ENCODE results near the gene PTPN7.
"Not testable (repeated sequence)": the region's sequence is repeated elsewhere in the genome, so short reads cannot be mapped to it uniquely, and the experiment has no call there.

The PTPN7 gene

DNA sequence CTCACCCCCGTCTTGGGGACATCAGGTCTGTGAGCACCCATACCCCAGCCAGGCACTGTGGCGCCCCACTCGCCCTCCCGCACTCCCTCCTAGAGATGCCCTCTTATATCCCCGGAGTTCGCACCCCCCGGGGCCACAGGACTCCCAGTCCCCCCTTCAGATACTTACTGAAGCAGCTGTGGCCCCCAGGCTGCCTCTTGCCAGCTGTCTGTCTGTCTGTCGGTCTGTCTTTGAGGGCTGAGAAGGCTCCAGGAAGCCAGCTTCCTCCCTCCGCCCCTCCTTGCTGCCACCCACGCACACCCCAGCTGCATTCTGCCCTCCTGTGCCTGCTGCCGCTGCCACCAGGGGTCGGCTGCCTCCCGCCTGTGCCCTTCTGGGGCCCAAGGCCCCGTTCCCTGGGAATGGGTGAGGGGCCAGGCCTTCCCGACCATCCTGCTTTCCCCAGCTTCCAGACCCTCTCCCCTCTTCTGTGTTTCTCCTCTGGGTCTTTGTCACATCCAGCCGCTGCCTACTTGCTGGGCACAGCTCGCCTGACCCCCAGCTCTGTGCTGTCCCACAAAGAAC, at the start of gene PTPN7:
Gene PTPN7, minus strand, starts transcription at position 226 of the 564 bp plus-strand sequence. CDS start 1,200 bp downstream, outside the sequence.
- peak; percentile 92 for DNase-seq

DNA sequence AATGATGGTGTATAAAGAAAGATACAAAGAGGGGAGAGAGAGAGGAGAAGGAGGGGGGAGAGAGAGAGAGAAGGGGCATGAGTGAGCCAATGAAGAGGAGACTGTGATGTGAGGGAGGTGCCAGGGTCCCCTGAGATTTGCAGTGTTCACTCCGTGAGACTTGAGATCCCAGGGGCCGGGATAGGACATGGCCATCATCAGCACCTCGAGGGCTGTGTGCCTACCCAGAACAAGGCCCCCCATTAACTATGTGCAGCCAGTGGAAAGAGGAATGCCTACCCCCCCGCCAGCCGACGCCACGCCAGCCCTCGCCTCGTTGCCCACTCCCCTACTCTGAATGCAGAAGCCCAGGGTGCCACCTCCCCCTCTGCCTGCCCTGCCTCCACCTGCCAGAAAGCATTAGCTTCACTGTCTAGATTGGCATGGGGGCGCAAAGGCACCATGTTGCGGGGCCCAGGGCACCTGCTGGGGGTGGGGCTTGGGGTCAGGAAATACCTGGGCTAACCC, 48.0 kb upstream of the PTPN7 start:
- DNase-seq: no peak

DNA sequence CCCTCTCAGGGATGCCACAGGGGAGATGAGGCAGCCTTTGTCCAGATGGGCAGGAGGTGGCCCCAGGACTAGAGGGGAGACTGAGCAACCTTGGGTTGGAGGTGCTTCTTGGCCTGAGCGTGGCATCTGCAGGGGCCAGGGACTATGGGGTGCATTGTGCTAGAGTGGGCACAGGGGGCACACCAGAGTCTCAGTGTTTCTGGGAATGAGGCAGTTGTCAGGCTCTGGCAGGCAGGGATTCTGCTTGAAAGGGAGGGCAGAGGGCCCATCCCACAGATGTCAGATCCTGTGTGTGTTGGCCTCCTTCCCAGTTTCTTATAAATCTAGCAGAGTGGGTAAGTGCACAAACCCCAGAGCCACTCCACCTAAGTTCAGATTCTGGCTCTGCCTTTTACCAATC, 46.9 kb upstream of the PTPN7 start:
- no peak for DNase-seq

DNA sequence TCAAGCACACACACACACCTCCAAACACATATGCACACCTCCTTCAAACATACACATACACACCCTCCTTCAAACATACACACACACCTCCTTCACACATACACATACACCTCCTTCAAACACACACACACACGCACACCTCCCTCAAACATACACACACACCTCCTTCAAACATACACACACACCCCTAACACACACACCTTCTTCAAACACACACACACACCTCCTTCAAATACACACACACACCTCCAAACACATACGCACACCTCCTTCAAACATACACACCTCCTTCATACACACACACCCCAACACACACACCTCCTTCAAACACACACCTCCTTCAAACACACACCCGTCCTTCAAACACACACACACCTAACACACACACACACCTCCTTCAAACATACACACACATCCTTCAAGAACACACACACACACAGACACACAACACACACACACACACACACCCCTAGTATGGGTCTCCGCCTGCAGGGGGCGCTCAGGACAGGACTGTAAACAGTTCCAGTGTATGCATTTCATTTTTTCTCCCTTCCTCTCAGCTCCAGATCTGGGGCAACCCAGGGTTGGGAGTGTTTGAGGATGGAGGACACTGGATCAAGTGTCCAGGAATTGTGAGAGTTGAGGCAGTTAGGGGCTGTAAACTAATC, 45.3 kb upstream of the PTPN7 start:
- peak; percentile 16 for DNase-seq

DNA sequence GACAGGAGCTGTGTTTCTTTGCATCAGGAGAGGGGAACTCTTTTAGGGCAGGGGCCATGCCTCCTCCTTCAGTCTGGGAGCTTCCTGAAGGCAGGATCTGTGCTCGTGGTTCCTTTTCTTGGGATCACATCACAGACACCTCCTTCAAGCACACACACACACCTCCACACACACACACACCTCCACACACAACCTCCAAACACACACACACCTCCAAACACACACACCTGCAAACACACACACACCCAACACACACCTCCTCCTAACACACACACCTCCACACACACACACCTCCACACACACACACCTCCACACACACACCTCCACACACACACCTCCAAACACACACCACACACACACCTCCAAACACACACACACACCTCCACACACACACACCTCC, 43.7 kb upstream of the PTPN7 start:
- no peak for DNase-seq

DNA sequence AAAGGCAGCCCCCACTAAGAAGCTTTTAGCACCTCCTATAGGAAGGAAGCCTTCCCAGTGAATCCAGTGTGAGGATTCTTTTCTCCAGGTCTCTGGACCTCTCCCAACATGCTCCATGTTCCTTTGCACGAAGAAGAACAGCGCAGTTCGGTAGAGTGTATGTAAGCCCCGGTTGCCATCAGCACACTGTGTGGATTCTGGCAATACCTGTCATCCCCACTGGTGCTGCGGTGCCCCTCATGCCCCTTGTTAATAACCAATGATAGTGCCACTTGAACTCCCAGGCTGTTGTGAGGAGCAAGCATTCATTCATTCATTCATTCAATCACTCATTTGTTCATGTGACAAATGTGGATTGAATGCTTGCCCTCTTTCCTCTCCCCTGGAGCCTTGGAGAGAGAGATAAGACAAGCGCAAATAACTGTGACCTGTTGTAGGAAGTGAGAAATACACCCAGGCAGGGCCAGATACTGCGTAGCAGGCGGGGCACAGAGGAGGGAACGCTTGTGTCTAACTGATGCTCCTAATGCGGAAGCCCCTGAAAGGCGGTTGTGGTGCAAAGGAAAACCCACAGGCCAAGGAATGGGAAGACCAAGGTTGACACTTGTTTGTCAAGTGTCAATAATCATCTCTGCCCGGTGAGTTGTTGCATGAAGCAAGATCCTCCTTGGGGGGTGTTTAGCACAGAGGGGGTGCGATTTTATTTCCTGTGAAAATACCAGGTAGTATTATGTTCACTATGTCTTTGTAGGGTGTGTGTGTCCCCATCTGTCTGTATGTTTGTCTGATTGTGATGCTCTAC, 43.0 kb upstream of the PTPN7 start:
- DNase-seq: no peak

DNA sequence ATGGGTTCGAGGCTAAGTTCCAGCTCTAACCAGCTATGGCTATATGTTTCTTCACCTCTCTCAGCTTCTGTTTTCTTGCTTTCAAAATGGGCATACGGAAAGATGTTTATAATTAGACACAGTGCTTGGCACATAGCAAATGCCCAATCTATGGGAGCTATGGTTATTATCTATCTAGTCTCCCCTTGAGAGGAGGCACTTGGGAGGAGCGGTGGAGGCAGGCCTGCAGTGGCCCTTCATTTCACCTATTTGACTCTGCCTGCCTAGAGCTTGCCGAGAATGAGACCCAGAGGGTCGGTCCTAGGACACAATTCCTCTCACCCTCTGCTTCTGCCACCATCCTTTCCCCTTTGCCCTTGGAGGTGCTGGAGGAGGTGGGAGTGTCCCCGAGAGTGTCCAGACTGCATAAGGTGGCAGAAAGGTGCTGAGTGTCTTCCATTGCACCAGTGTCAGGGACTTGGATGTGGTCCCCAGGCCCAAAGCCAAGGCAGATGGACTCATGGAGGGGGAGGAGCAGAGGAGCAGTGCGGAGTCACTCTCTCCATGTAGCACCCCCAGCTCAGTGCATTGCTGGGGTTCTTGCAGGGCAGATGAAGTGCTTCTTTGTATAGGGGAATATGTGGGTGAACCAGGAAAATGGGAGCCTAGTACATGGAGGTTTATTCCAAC, 42.2 kb upstream of the PTPN7 start:
- DNase-seq: no peak

DNA sequence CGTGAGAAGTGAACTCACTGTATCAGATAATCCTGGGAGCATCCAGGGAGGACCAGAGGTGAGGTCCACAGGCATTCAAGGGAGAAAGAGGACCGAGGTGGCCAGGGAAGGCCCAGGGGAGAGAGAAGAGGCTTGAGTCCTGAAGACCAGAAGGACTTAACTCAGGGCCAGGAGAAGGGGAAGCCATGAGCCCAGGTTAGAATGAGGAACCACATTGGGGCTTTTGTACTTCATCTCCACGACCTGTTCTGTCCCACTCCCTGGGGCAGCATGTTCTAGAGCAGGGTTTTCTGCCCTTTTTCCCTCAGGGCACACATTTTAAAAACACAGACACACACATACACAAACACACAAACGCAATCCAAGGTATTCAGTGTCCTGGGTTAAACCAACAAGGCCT, 41.6 kb upstream of the PTPN7 start:
- DNase-seq: no peak

DNA sequence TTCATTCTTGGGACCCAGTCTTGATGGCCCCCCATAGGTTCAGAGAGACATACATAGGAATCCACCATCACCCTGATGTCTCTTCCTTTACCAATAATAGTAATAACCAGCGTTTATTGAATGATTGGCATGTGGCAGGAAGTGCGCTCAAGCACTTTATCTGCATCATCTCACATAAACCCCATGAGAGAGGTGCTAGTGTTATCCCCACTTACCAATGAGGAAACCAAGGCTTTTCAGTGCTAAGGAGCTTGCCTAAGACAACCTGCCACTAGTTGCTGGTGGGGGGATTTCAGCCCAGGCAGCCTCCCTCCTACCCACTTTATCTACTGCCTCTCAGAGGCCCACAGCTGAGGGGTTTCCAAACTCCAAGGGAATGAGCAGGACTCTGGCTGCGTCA, 40.9 kb upstream of the PTPN7 start:
- DNase-seq: no peak

DNA sequence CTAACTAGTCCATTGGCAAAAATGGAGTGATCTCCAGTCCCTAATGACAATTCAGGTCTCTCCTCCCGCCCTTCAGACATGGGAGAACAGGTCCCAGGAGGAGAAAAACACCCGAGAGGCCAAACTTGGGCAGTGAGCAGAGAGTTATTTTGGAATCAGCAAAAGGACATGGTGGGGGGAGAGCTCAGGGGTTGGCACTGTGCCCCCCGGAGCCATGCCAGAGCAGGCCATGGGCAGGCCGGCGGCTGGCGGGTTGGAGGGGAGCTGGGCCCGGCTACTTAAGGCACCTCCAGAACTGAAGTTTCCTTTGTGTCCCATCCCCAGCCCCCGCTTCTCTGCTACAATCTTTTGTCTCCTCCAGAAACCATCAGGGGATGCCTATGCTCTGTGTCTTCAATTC, 40.3 kb upstream of the PTPN7 start:
- no peak for DNase-seq

DNA sequence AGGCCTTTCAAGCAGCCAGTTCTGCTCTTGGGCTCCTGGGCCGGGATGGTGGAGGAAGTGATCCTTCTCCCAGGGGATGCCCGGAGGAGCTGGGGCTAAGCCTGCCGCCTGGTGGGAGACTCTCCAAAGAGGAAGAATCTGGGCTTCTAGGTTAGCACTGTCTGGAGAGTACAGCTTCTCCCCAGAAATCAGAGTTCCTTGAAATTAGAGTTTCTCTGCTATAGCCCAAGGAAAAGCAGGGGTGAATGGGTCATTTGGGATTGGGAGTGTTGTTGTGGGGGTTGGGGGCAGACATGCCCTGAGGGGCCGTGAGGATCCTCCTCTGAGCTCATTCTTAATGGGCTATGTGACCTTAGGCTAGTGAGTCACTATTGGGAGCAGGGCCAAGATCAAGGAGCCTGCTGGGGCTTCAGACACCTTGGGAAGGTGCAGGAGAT, 39.7 kb upstream of the PTPN7 start:
- no peak for DNase-seq

DNA sequence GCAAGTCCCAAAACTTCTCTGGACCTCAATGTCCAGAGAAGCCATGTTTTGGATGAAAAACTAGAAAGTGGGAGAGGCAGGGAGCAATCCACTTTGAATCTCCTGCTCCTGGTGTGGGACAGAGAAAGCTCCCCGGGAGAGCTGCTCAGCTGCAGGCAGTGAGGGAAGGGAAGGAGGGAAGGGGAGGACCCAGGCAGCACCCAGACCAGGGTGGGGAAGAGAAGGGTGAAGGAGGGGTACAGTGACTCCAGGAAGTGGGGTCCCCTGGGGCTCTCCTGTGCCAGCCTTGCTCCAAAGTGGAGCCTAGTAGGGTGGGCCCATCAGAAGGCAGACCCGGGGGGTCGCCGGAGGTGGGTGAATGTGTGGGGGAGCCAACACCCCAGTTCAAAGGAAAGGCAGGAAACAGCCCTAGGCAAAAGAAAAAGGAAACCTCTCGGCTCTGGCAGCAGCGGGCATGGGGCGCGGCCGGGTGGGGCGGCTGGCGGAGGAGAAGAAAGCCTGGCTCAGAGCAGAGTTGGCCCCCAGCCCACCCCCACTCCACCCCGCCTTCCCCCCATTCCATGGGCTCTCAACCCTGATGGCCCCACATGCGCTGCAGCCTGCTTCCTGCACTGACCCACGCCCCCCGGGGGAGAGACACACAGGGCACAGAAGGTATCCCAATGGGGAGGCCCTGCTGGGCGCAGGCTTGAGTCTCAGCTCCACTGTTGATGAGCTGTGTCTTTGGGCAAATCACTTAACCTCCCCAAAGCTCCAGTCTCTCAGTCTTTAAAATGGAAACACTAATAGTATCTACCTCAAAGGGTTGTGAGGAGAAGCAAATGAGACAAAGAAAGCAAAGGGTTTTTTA, 38.9 kb upstream of the PTPN7 start:
- no peak for DNase-seq

DNA sequence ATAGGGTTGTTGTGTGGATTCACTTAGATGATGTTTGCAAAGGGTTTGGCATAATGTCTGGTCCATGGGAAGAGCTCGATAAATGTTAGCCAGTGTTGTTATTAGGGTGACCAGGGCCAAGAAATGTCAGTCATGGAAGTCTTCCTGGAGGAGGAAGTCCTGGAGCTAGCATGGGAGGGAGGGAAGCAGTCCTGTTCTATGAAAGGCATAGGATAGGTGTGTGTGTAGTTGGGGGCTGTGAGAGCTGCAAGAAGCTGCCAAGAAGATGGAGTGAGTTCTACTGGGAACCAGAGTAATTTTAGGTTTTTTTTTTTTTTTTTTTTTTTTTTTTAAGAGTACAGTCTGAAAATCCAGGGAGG, 37.9 kb upstream of the PTPN7 start:
- DNase-seq: no peak

DNA sequence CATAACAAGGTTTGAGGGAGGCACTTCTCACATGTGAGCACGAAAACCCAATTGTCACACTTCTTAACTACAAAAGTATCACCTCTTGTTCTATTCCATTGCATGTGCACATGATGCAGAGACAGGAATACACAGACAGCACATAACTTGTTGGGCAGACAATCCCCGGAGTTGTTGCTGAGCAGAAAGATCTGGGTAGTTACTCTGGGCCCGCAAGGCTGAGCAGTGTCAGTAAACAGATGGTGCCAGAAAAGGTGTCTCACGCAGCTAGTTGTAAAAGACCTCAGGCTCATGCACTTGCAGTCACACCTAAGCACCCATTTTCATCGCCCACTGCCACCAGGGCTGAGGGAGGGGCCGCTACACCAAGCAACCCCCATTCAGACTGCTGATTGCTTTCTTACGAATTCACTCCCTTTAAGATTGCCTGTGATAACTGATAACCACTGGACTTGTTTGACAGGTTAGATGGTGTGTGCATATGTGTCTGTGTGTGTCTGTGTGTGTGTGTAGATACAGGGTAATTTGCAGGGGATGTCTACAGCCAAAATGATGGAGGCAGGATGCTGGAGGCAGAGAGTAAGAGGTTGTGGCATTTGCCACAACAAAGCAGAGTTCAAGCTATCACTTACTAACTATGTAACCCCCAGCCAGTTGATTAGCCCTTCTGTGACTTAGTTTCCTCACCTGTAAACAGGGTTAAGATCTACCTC, 37.4 kb upstream of the PTPN7 start:
- DNase-seq: no peak

DNA sequence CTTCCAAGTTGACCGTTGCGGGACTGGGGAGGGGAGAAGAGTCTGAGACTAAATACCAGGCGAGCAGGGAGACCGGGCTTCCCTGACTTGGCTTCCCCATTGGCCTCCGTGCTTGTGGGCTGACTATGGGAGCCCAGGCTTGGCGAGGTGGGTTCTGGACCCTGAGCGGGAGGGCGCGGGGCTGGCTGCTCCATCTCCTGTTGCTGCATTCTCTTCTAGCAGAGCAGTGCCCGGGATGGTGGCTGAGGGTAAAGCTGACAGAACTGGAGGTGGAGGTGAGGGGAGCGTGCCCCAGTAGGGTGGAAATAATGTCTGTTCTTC, 33.9 kb upstream of the PTPN7 start:
- no peak for DNase-seq

DNA sequence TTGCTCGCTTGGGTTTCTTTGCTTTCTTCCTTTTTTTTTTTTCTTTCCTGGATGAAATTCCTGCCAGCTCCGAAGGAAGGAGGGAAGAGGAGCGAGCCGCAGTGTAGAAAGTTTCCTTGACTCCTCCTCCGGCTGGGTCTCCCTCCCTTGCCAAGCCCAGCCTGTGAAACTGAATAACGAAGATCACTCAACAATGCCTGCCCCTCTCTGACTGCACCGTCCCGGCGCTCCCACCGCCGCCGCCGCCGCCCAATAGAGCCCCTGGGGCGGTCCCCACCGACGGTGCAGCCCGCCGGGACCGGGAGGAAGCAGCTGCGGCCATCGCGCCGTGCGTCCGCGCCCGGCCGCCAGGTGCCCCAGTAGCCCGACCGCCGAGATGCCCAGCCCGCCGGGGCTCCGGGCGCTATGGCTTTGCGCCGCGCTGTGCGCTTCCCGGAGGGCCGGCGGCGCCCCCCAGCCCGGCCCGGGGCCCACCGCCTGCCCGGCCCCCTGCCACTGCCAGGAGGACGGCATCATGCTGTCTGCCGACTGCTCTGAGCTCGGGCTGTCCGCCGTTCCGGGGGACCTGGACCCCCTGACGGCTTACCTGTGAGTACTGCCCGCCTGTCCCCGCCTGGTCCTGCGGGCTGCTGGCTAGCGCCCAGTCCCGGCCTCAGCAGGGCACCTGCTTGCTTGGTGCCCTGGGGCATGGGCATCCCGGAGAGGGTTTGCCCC, 33.4 kb upstream of the PTPN7 start, which contains the start of gene LGR6:
Gene LGR6, plus strand, starts transcription at position 186 of the 714 bp plus-strand sequence. Its CDS starts 191 bp downstream, at position 377.
- no peak for DNase-seq

DNA sequence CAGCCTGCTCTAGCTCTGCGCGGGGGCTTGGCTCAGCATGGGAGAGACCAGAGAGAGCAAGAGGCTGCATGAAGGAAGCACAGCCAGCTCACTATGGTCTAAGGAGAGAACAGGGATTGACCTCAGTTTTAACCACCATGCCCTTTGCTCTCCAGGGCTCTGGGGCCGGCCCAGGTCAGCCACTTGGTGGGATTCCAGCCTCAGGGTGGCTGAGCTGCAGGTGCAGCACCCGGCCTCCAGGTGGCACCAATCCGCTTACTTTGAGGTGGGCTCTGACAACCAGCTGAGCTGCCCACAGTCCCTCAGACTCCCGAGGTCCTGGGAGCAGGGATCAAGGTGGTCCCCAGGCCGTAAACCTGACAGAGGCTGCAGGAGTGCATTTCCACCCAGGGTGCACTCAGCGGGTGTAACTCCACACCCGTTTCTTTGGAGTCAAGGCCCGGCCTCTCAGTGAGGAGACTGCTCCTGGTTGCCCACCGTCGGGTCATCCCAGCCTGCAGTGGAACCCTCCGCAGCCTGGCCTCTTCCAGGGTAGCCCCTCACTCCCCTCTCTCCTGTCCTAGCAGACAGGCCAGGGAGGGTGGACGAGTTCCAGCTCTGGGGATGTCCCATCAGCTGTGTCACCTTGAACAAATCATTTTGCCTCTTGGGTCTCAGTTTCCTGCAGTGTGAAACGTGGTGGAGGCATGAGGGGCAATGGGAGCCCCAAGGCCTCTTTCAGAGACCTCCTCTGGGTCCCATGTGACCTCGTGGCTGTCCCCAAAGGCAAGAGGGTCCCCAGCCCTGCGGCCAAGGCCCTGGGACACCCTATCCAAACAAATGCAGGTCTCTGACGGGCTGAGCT, 32.6 kb upstream of the PTPN7 start:
- DNase-seq: peak; percentile 60

DNA sequence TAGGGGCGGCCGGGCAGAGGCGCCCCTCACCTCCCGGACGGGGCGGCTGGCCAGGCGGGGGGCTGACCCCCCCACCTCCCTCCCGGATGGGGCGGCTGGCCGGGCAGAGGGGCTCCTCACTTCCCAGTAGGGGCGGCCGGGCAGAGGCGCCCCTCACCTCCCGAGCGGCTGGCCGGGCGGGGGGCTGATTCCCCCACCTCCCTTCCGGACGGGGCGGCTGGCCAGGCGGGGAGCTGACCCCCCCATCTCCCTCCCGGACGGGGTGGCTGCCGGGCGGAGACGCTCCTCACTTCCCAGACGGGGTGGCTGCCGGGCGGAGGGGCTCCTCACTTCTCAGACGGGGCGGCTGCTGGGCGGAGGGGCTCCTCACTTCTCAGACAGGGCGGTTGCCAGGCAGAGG, 31.0 kb upstream of the PTPN7 start:
- not testable (repeated sequence) for DNase-seq

DNA sequence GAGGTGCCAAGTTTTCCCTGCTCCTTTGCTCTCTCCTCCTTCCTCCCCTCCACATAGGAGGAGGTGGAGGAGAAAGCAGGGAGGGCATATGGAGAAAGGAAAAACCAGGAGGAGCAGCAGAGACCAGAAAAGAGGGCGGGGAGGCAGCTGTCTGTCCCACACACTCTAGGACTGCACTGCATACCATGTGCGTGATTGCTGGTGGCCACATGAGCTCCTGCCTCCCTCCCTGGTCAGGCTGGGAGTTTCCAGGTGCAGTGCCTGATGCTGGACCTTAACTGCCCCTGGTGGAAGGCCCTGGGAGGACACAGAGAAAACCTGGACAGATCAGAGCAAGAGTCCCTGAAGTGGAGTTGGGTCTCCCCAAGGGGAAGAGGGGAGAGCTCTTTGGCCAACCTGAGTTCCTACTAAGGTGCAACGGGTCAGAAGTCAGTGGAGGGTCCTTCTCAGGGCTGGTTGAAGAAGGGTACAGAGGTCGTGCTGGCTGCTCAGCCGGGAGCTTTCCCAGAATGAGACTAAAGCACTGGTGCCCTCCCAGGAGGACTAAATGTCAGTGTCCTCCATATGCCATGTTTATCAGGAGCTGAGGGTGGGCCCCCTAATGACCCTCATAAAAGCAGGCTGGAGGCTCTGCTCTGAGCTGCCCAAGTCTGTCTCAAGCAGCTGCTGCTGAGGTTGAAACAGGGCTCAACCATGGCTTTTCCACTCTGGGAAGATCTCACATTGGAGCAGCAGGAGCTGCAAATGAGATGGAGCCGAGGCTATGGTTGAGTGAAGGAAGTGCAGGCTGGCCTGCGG, 29.7 kb upstream of the PTPN7 start:
- no peak for DNase-seq

Data from stimulated activated CD4-positive, alpha-beta T cell treated with anti-CD3 and anti-CD28 coated beads, Interleukin-4, amount 100 ng/mL, for 1 hour (primary cell).